Panc1 (cell line): Measurements from ENCODE around the gene AATF. TPM values are rescaled to one million over a fixed set of nuclear protein-coding genes. Genes with fewer than 3 reads are reported as not detected.

ENCODE experiments used
- ATAC-seq: fragments of 200-7000 bp; cut with Tn5 transposase; 2 replicates; pipeline ENCODE4 v1.9.1; 2020; ENCODE audit warnings: mild to moderate bottlenecking, moderate library complexity
- BruUV-seq: library from RNA; stranded (reverse); fragments of 400-500 nt; replicated peaks from 2 replicates; lab custom pipeline; 2021; lab: Mats Ljungman, UMichigan
- CTCF ChIA-PET: fragments of 300-600 bp; sonication (Branson Sonifier 250); formaldehyde crosslinking; loops from one replicate; lab custom pipeline; 2022; ENCODE audit warnings: antibody characterized with exemption; lab: Charles Lee
- POLR2A ChIA-PET: fragments of 300-600 bp; sonication (Branson Sonifier 250); formaldehyde crosslinking; loops from one replicate; lab custom pipeline; 2022; ENCODE audit warnings: antibody characterized with exemption; lab: Charles Lee
- DNase-seq: peaks from one replicate; pipeline ENCODE4 v3.0.0-alpha.2; 2010; ENCODE audit warnings: low read depth, low spot score
- H3K27ac ChIP-seq: 2 replicates; pipeline ENCODE4 v1.5.1; 2011; ENCODE audit warnings: mild to moderate bottlenecking, low read length, inconsistent platforms
- H3K27me3 ChIP-seq: fragments of 200-500 bp; sonication (Bioruptor generic); 2 replicates; pipeline ENCODE4 v1.6.0; 2014; ENCODE audit warnings: low read length, inconsistent platforms; ENCODE audit not compliant: control insufficient read depth, insufficient read depth
- H3K36me3 ChIP-seq: fragments of 200-500 bp; sonication (Bioruptor generic); 2 replicates; pipeline ENCODE4 v1.5.1; 2014; ENCODE audit warnings: inconsistent platforms, mild to moderate bottlenecking, low read length, moderate library complexity; ENCODE audit not compliant: control insufficient read depth, insufficient read depth
- H3K4me1 ChIP-seq: 2 replicates; pipeline ENCODE4 v1.5.1; 2011; ENCODE audit warnings: inconsistent platforms, mild to moderate bottlenecking, low read length, moderate library complexity; ENCODE audit not compliant: control insufficient read depth, insufficient read depth
- H3K4me3 ChIP-seq, 2 experiments: 2 replicates each; pipeline ENCODE4 v1.5.1; 2011 to 2012; ENCODE audit warnings: low read depth in 2 of 2, low read length in 2 of 2, mild to moderate bottlenecking in 2 of 2, inconsistent platforms in 1 of 2, moderate library complexity in 1 of 2
- H3K9me3 ChIP-seq: fragments of 200-500 bp; sonication (Bioruptor generic); 2 replicates; pipeline ENCODE4 v1.5.1; 2014; ENCODE audit warnings: low read depth, mild to moderate bottlenecking, inconsistent platforms, low read length, moderate library complexity; ENCODE audit not compliant: control insufficient read depth, insufficient read depth
- CTCF ChIP-seq: fragments of 450-650 bp; IDR thresholded peaks from 2 replicates; pipeline ENCODE4 v1.5.1; 2017; ENCODE audit warnings: mild to moderate bottlenecking
- POLR2AphosphoS5 ChIP-seq: IDR thresholded peaks from 2 replicates; pipeline ENCODE4 v1.6.1; 2012; ENCODE audit warnings: mild to moderate bottlenecking, low read depth, low read length, moderate library complexity
- REST ChIP-seq, 2 experiments: IDR thresholded peaks; 2 replicates each; pipeline ENCODE4 v1.6.1; 2011 to 2012; ENCODE audit warnings: low read depth in 2 of 2, control low read depth in 1 of 2, low read length in 1 of 2, mild to moderate bottlenecking in 1 of 2, moderate library complexity in 1 of 2; ENCODE audit not compliant: insufficient read depth in 1 of 2
- SIN3A ChIP-seq: IDR thresholded peaks from 2 replicates; pipeline ENCODE4 v1.6.1; 2012; ENCODE audit warnings: low read depth, mild to moderate bottlenecking, low read length, moderate library complexity, borderline replicate concordance; ENCODE audit not compliant: insufficient read depth
- TCF7L2 ChIP-seq: IDR thresholded peaks from 2 replicates; pipeline ENCODE4 v1.6.1; 2011; ENCODE audit warnings: mild to moderate bottlenecking, low read depth, low read length, inconsistent platforms
- in situ Hi-C: cut with HindIII; loops from 2 replicates; pipeline ENCODE4 v1.10.0; 2016; ENCODE audit warnings: low sequenced_read_pairs, low pct_unique_long_range_greater_than_20kb
- intact Hi-C: fragments of 100-400 bp; cut with micrococcal nuclease; formaldehyde crosslinking; loops from one replicate; pipeline ENCODE4 v1.10.0; 2022; ENCODE audit not compliant: unreplicated experiment
- total RNA-seq: library from RNA; stranded (reverse); gene quantifications from one replicate; pipeline ENCODE4 v1.2.1, GENCODE V29; 2021; ENCODE audit not compliant: unreplicated experiment

The AATF gene
- total RNA-seq, 1 experiment from 2014 or later: 58.1 TPM

GRCh38 chr17:37017404-37017803, 68.7 kb downstream of the AATF start:
- BruUV-seq: no TSS peak
- ATAC-seq (no peak), DNase-seq (no peak)
- intact Hi-C loops: no loop called here
- H3K27me3 ChIP-seq: no peaks in the 10 kb centered on the region
- no peaks in the 10 kb centered on the region for H3K9me3 ChIP-seq
- H3K4me1 ChIP-seq: no peaks in the 10 kb centered on the region
- CTCF ChIA-PET: no interaction called here
- in situ Hi-C loops: no loop called here
- no peaks in the 10 kb centered on the region for H3K36me3 ChIP-seq
- no peak for TF ChIP-seq SIN3A
- no peak for TF ChIP-seq REST (IDR thresholded peaks at IDR 0.05; ENCODE audit: insufficient read depth in 1 of 2, low read depth in 2 of 2, low read length in 1 of 2)
- no peak for TF ChIP-seq CTCF
- no peak for TF ChIP-seq POLR2AphosphoS5
- no peak for TF ChIP-seq TCF7L2
- POLR2A ChIA-PET: no interaction called here
- no peak overlapping the region for H3K27ac ChIP-seq
- H3K4me3 ChIP-seq: no peak overlapping the region

GRCh38 chr17:37019117-37019740, 70.5 kb downstream of the AATF start:
- POLR2A ChIA-PET: no interaction called here
- CTCF ChIA-PET: no interaction called here
- no TSS peak for BruUV-seq
- no peaks in the 10 kb centered on the region; the same call in 1 of the 2 replicates for H3K36me3 ChIP-seq
- H3K27me3 ChIP-seq: no peaks in the 10 kb centered on the region
- no peak overlapping the region for H3K4me3 ChIP-seq
- TF ChIP-seq SIN3A: no peak
- no peak for TF ChIP-seq CTCF
- no peak for TF ChIP-seq TCF7L2
- no peak for TF ChIP-seq REST (IDR thresholded peaks at IDR 0.05; ENCODE audit: insufficient read depth in 1 of 2, low read depth in 2 of 2, low read length in 1 of 2)
- no peak for TF ChIP-seq POLR2AphosphoS5
- intact Hi-C loops (no loop called here), in situ Hi-C loops (no loop called here)
- H3K9me3 ChIP-seq: no peaks in the 10 kb centered on the region
- no peak overlapping the region for H3K27ac ChIP-seq
- ATAC-seq: no peak
- DNase-seq: no peak
- H3K4me1 ChIP-seq: no peaks in the 10 kb centered on the region
